Panc1 (cell line): Measurements from ENCODE around the gene KPNA4.

ENCODE experiments used
- SIN3A ChIP-seq: IDR thresholded peaks from 2 replicates; pipeline ENCODE4 v1.6.1; 2012; ENCODE audit warnings: low read depth, mild to moderate bottlenecking, low read length, moderate library complexity, borderline replicate concordance; ENCODE audit not compliant: insufficient read depth
- TF ChIP-seq, protein P1 (sequence below): fragments of 450-650 bp; IDR thresholded peaks from 2 replicates; pipeline ENCODE4 v1.5.1; 2017; ENCODE audit warnings: mild to moderate bottlenecking

DNA sequence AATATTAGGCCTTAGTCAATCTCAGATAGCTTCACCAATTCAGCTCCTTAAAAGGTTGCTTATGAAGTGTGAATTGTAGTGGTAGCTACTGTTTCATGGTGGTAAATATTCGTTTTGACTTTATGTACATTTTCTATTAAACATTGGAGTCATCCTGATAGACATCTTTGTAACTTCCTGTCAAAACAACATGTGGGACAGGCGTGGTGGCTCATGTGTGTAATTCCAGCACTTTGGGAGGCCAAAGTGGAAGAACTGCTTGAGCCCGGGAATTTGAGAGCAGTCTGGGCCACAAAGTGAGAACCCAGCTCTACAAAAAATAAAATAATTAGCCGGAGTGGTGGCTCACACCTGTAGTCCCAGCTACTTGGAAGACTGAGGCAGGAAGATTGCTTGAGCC lies 113.8 kb downstream of the KPNA4 start:
- TF ChIP-seq SIN3A: no peak
- TF ChIP-seq, protein P1, sequence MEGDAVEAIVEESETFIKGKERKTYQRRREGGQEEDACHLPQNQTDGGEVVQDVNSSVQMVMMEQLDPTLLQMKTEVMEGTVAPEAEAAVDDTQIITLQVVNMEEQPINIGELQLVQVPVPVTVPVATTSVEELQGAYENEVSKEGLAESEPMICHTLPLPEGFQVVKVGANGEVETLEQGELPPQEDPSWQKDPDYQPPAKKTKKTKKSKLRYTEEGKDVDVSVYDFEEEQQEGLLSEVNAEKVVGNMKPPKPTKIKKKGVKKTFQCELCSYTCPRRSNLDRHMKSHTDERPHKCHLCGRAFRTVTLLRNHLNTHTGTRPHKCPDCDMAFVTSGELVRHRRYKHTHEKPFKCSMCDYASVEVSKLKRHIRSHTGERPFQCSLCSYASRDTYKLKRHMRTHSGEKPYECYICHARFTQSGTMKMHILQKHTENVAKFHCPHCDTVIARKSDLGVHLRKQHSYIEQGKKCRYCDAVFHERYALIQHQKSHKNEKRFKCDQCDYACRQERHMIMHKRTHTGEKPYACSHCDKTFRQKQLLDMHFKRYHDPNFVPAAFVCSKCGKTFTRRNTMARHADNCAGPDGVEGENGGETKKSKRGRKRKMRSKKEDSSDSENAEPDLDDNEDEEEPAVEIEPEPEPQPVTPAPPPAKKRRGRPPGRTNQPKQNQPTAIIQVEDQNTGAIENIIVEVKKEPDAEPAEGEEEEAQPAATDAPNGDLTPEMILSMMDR: no peak
